ENCODE results near the gene S100A7A. TPM values are rescaled to one million over a fixed set of nuclear protein-coding genes. Genes with fewer than 3 reads are reported as not detected.

The S100A7A gene
- total and polyA plus RNA-seq, 2 donors from 2014 or later: not detected

DNA sequence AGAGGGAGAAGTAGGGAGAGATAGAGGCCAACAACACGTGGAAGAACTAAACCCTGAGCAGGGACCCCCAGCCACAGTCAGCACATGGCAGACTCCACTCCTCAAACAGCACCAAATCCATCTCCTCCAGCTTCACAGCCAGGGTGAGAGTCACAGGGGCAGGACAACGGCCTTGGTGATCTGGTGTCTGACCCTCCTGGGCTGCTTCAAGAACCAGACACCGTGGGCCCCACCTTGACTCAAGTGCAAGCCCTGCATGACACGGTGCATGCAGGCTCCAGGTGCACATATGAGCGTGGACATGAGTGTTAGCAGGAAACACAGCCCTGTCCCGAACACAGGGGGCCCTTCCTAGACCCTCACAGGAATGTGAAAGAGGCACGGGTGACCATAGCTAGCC, 22.3 kb downstream of the S100A7A start:
- DNase-seq (no peak), FAIRE-seq (no peak)
- intact Hi-C loops (cut with DNase I): no loop called here
- Histone ChIP-seq H3K4me3 (ENCODE audit: low read length in 3 of 3) (no peak overlapping the region), H3K27ac (ENCODE audit: low read depth in 2 of 2, low read length in 2 of 2) (no peak overlapping the region), H3K9ac (ENCODE audit: low read length in 3 of 3) (no peak overlapping the region), H3K9me3 (ENCODE audit: control insufficient read depth in 2 of 3, insufficient read depth in 1 of 3, low read length in 3 of 3) (no peaks in the 10 kb centered on the region), H3K4me1 (ENCODE audit: control insufficient read depth in 2 of 3, insufficient read depth in 2 of 3, low read depth in 1 of 3, low read length in 3 of 3) (no peaks in the 10 kb centered on the region), H3K36me3 (ENCODE audit: control insufficient read depth in 2 of 3, insufficient read depth in 3 of 3, low read length in 3 of 3) (no peaks in the 10 kb centered on the region), H3K27me3 (ENCODE audit: control insufficient read depth, insufficient read depth, low read length) (no peaks in the 10 kb centered on the region)
- TF ChIP-seq, protein P1, sequence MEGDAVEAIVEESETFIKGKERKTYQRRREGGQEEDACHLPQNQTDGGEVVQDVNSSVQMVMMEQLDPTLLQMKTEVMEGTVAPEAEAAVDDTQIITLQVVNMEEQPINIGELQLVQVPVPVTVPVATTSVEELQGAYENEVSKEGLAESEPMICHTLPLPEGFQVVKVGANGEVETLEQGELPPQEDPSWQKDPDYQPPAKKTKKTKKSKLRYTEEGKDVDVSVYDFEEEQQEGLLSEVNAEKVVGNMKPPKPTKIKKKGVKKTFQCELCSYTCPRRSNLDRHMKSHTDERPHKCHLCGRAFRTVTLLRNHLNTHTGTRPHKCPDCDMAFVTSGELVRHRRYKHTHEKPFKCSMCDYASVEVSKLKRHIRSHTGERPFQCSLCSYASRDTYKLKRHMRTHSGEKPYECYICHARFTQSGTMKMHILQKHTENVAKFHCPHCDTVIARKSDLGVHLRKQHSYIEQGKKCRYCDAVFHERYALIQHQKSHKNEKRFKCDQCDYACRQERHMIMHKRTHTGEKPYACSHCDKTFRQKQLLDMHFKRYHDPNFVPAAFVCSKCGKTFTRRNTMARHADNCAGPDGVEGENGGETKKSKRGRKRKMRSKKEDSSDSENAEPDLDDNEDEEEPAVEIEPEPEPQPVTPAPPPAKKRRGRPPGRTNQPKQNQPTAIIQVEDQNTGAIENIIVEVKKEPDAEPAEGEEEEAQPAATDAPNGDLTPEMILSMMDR (IDR thresholded peaks at IDR 0.05; ENCODE audit: borderline replicate concordance, extremely low read depth, insufficient read depth): no peak

DNA sequence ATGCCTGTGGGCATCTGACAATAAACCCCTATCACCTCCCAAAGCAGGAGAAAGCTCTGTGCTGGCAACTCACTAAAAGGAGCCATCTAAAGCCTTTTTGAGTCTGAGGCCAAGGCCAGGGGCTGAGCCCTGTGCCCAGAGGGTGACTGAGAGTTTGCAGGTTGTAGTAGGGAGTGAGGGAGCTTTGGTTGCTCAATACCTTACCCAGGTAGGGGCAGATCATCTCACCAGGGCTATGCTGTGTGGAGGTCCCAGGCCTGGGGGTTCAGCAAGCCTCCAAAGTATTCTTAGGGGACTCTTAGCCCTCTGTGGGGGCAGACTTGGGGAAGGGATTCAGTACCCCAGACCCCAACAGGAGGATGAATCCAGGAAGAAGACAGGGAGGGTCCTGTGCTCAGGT, 23.0 kb downstream of the S100A7A start:
- Histone ChIP-seq H3K9ac (ENCODE audit: low read length in 3 of 3) (no peak overlapping the region), H3K4me3 (ENCODE audit: low read length in 3 of 3) (no peak overlapping the region), H3K27ac (ENCODE audit: low read depth in 2 of 2, low read length in 2 of 2) (no peak overlapping the region), H3K27me3 (ENCODE audit: control insufficient read depth, insufficient read depth, low read length) (no peaks in the 10 kb centered on the region), H3K9me3 (ENCODE audit: control insufficient read depth in 2 of 3, insufficient read depth in 1 of 3, low read length in 3 of 3) (no peaks in the 10 kb centered on the region), H3K4me1 (ENCODE audit: control insufficient read depth in 2 of 3, insufficient read depth in 2 of 3, low read depth in 1 of 3, low read length in 3 of 3) (no peaks in the 10 kb centered on the region), H3K36me3 (ENCODE audit: control insufficient read depth in 2 of 3, insufficient read depth in 3 of 3, low read length in 3 of 3) (no peaks in the 10 kb centered on the region)
- DNase-seq: no peak
- no peak for FAIRE-seq
- intact Hi-C loops (cut with DNase I): no loop called here
- TF ChIP-seq, protein P1 (IDR thresholded peaks at IDR 0.05; ENCODE audit: borderline replicate concordance, extremely low read depth, insufficient read depth): no peak

DNA sequence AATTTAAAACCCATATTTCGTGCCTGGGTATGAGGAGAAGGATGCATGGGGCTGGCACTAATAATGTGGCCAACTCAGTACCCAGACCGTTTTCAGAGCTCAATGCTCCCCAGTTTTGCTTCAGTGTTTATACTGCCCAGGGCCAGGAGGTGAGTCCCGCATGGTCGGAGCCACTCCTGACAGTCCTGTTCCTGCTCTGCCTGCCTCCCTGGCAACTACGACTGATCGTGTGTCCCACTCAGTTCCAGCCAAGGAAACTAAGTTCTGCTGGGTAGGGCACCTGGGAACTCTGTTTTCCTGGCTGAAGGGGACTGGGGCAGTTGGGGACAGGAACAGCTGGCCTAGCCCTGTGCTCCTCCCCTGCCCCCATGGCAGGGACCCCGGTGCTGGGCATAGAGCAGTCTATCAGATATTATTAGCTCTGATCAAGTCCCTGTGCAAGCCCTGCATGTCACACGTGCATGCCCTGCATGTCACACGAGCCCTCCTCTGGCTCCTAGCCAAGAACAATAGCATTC, 25.0 kb downstream of the S100A7A start:
- no peak for FAIRE-seq
- intact Hi-C loops (cut with DNase I): no loop called here

More for the DNA sequence above, 25.0 kb downstream of the S100A7A start:
- peak in 1 of 5 donors; percentile 23 for DNase-seq
- no peak overlapping the region for H3K9ac ChIP-seq (ENCODE audit: low read length in 3 of 3)
- no peaks in the 10 kb centered on the region for H3K9me3 ChIP-seq (ENCODE audit: control insufficient read depth in 2 of 3, insufficient read depth in 1 of 3, low read length in 3 of 3)
- no peaks in the 10 kb centered on the region for H3K4me1 ChIP-seq (ENCODE audit: control insufficient read depth in 2 of 3, insufficient read depth in 2 of 3, low read depth in 1 of 3, low read length in 3 of 3)
- no peaks in the 10 kb centered on the region for H3K36me3 ChIP-seq (ENCODE audit: control insufficient read depth in 2 of 3, insufficient read depth in 3 of 3, low read length in 3 of 3)
- no peak overlapping the region for H3K4me3 ChIP-seq (ENCODE audit: low read length in 3 of 3)
- TF ChIP-seq, protein P1 (IDR thresholded peaks at IDR 0.05; ENCODE audit: borderline replicate concordance, extremely low read depth, insufficient read depth): no peak
- no peak overlapping the region for H3K27ac ChIP-seq (ENCODE audit: low read depth in 2 of 2, low read length in 2 of 2)
- H3K27me3 ChIP-seq (ENCODE audit: control insufficient read depth, insufficient read depth, low read length): no peaks in the 10 kb centered on the region
